Astrocyte of the spinal cord (primary cell): Measurements from ENCODE around the gene GBA3.
A peak's percentile ranks its signal among the peaks of the same experiment; 100 is the strongest.

Experiments used
- DNase-seq: peaks from one replicate; pipeline ENCODE4 v3.0.0; 2011; ENCODE audit warnings: low read depth, low spot score
- H3K4me3 ChIP-seq: 2 replicates; pipeline ENCODE4 v1.5.1; 2011; ENCODE audit warnings: low read depth, mild to moderate bottlenecking, low read length, moderate library complexity
- in situ Hi-C: cut with HindIII; loops from 2 replicates; pipeline ENCODE4 v1.10.0; 2017; ENCODE audit warnings: low sequenced_read_pairs
- TF ChIP-seq, protein P1 (sequence below): IDR thresholded peaks from 2 replicates; pipeline ENCODE4 v1.5.1; 2012; ENCODE audit warnings: low read depth, mild to moderate bottlenecking, low read length, inconsistent platforms

The GBA3 gene

DNA sequence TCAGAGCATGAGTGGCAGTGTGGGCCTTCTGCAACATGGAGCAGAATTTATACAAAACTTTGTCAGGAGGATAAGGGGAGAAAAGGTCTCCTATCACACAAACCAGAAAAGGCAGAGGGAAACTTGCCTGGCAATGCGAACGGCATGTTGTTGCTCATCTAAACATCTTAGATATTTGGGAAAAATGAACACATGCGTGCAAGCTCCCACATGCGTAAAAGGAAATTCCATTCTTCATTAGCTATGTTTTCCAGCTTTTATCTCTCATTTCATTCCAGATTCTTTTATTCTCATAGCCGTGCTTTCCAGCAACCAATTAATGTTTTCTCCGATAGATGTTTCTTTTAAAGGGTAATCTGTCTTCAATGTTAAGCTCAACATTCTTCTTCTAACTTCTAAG is 31.3 kb upstream of the GBA3 start:
- no peak for DNase-seq
- in situ Hi-C loops, result no loop called here
- TF ChIP-seq, protein P1, sequence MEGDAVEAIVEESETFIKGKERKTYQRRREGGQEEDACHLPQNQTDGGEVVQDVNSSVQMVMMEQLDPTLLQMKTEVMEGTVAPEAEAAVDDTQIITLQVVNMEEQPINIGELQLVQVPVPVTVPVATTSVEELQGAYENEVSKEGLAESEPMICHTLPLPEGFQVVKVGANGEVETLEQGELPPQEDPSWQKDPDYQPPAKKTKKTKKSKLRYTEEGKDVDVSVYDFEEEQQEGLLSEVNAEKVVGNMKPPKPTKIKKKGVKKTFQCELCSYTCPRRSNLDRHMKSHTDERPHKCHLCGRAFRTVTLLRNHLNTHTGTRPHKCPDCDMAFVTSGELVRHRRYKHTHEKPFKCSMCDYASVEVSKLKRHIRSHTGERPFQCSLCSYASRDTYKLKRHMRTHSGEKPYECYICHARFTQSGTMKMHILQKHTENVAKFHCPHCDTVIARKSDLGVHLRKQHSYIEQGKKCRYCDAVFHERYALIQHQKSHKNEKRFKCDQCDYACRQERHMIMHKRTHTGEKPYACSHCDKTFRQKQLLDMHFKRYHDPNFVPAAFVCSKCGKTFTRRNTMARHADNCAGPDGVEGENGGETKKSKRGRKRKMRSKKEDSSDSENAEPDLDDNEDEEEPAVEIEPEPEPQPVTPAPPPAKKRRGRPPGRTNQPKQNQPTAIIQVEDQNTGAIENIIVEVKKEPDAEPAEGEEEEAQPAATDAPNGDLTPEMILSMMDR, result no peak
- H3K4me3 ChIP-seq, result no peak overlapping the region

DNA sequence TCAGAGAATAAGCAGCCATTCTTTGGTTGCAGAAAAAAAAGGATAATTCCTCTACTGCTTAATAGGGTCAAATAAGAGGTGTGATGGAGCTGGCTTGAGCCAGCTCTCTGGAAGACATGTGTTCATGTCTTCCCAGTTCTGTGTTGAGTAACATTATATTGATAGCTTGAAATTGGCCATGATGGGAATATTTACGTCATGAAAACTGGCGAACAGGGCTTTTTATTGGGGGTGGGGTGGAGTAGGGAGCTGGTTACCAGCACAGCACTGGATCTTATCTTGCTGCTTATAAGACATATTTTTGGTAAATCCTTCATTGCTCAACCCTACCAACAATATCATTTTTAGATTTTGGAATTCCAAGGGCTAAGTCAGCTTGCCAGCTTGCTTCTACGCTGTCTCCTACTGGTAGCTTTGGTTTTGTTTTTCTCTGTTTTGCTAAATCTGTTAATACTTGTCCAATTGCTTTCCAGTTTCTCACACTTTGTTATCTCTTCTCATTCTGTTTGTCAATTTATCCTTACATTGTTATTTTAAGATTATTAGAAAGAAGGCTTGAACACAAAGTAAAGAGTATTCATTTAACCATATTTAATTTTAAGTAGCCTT is 25.3 kb upstream of the GBA3 start:
- DNase-seq, result no peak
- in situ Hi-C loops, result no loop called here
- TF ChIP-seq, protein P1, result no peak

DNA sequence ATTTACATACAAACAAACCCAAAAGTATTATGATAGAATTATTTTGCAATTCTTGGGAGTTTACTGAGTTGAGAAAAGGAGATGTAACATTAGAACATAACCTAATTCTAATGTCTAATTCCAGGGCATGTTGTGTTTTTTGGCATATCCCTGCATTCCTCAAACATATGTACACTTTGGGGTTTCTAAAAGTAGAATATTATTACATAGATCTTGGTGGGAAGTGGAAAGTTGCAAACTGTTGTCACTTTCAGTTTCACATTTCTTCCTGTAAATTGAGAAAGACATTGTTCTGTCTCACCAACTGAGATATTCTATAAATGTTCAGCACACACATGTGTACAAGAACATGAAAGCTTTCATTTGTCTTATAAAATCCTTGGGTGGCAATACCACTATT is 24.4 kb upstream of the GBA3 start:
- no peak overlapping the region for H3K4me3 ChIP-seq
- DNase-seq, result peak; percentile 82
- TF ChIP-seq, protein P1, result no peak
- in situ Hi-C loops, result no loop called here

More for the DNA sequence above, 25.3 kb upstream of the GBA3 start:
- H3K4me3 ChIP-seq, result no peak overlapping the region

DNA sequence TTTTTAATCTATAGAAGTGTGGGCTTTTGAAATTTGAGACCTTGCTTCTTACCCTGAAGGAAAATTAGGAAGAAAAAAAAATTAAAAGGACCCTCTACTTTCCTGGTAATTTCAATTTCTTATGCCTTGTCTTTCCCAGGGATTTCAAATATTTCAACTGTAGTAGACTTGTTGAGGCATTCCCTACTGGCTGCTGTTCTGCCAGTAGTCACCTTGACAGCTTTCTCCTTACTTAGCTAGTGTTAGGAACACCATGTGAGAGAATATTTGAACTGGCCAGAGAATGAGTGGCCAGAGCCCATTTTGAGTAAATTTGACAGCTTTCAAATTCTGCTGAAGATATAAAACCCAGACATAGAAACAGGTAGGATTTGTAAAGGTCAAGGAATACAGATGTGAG is 24.0 kb upstream of the GBA3 start:
- no peak overlapping the region for H3K4me3 ChIP-seq
- TF ChIP-seq, protein P1, result no peak
- DNase-seq, result no peak
- in situ Hi-C loops, result no loop called here

DNA sequence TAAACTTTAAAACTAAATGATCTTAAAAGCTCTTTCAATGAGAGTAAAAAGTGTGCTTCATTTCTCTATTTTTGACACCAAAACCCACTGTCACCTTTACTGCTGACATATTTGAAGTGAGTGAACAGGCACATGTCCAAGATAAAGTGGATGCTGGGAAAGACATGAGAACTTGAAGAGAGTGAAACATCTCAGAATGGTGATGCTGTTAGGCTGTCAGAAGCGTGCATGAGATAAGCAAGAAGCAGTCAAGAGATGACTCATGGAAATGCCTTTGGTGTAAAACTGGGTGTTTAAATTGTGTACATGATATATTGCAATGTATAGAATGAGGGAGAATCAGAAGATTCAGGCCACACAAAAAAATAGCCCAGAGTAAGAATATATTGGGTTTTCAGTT is 21.8 kb upstream of the GBA3 start:
- TF ChIP-seq, protein P1, result no peak
- DNase-seq, result peak; percentile 32

DNA sequence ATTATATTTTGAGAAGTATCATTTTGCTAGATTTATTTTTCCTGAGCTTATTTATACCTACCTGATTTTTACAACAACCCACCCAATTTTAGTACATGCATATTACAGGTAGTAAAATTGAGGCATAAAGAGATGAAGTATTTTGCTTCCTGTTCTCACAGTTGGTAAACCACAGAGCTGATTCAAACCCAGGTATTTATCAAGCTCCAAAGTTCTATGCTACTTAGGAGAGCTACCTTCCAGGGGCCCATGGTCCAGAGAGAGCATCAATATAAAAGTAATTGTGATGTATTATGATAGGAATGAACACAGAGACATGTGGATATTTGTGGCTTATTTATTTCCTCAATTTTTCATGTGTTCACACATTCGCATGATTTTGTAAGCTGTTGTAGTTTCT is 20.2 kb upstream of the GBA3 start:
- TF ChIP-seq, protein P1, result no peak
- H3K4me3 ChIP-seq, result no peak overlapping the region
- no peak for DNase-seq
- in situ Hi-C loops, result no loop called here

More for the DNA sequence above, 21.8 kb upstream of the GBA3 start:
- H3K4me3 ChIP-seq, result no peak overlapping the region
- in situ Hi-C loops, result no loop called here
